Parathyroid adenoma (tissue), 2 donors: ENCODE measurements around the gene C2CD2L.

ENCODE experiments used
- H2AFZ ChIP-seq: fragments of 300-600 bp; sonication (generic); one replicate; pipeline ENCODE4 v1.7.0; 2017; ENCODE audit warnings: antibody characterized with exemption, mild to moderate bottlenecking
- H3K27ac ChIP-seq: fragments of 300-600 bp; sonication (generic); one replicate; pipeline ENCODE4 v1.7.0; 2017
- H3K27me3 ChIP-seq: fragments of 300-600 bp; sonication (generic); one replicate; pipeline ENCODE4 v1.7.0; 2017; ENCODE audit warnings: low read length; ENCODE audit not compliant: control insufficient read depth, insufficient read depth
- H3K36me3 ChIP-seq: fragments of 300-600 bp; sonication (generic); one replicate; pipeline ENCODE4 v1.7.0; 2017; ENCODE audit warnings: low read length; ENCODE audit not compliant: control insufficient read depth, insufficient read depth
- H3K4me1 ChIP-seq: fragments of 300-600 bp; sonication (generic); one replicate; pipeline ENCODE4 v1.7.0; 2017; ENCODE audit warnings: control low read depth
- H3K4me2 ChIP-seq: fragments of 300-600 bp; sonication (generic); one replicate; pipeline ENCODE4 v1.7.0; 2017; ENCODE audit warnings: low read length
- H3K4me3 ChIP-seq: fragments of 300-600 bp; sonication (generic); one replicate; pipeline ENCODE4 v1.7.0; 2017; ENCODE audit warnings: low read depth, low read length
- H3K79me2 ChIP-seq: fragments of 300-600 bp; sonication (generic); one replicate; pipeline ENCODE4 v1.7.0; 2017; ENCODE audit warnings: control low read depth
- H3K9ac ChIP-seq: fragments of 300-600 bp; sonication (generic); one replicate; pipeline ENCODE4 v1.7.0; 2017; ENCODE audit warnings: mild to moderate bottlenecking
- H3K9me3 ChIP-seq: fragments of 300-600 bp; sonication (generic); one replicate; pipeline ENCODE4 v1.7.0; 2017; ENCODE audit warnings: low read length; ENCODE audit not compliant: control insufficient read depth
- CTCF ChIP-seq: fragments of 300-600 bp; sonication (generic); IDR thresholded peaks from one replicate; pipeline ENCODE4 v1.7.0; 2017; ENCODE audit warnings: antibody characterized with exemption, mild to moderate bottlenecking
- donor health status: primary hyperparathyroidism.

C2CD2L gene

DNA sequence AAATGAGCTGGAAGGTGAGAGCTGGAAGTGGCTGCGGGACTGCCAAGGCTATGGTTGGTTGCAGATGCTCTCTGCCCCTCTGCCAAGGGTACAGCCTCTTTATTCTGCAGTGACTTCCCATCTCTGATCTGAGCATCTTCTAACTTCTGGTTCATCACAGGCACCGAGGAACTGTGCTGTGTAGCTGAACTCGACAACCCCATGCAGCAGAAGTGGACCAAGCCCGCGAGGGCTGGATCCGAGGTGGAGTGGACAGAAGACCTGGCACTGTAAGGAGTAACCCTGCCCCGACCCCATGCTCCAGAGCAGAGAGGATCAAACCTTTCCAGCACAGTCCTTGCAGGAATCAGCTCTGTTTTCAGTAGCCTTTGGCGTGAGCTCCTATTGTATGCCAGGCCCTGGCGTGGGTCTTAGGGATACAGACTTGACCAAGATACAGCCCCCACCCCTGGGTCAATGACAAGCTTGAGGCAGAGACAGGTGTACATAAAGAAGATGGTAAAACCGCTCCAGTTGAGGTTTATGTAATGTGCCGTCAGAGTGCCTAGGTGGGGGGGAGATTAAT lies 4.3 kb downstream of the C2CD2L start:
- no peak overlapping the region for H2AFZ ChIP-seq
- H3K4me3 ChIP-seq, result no peak overlapping the region
- no peak overlapping the region for H3K27ac ChIP-seq
- H3K36me3 ChIP-seq, result no peaks in the 10 kb centered on the region
- no peak overlapping the region for H3K4me2 ChIP-seq
- no peaks in the 10 kb centered on the region for H3K79me2 ChIP-seq
- no peaks in the 10 kb centered on the region for H3K9me3 ChIP-seq
- H3K4me1 ChIP-seq, result peaks cover 3% of the 10 kb centered on the region
- no peak overlapping the region for H3K9ac ChIP-seq
- no peaks in the 10 kb centered on the region for H3K27me3 ChIP-seq
- no peak for TF ChIP-seq CTCF

- no peaks in the 10 kb centered on the region for H3K27me3 ChIP-seq
- H3K4me3 ChIP-seq, result no peak overlapping the region
- H3K9ac ChIP-seq, result no peak overlapping the region
- no peaks in the 10 kb centered on the region for H3K79me2 ChIP-seq
- TF ChIP-seq CTCF, result no peak
- no peaks in the 10 kb centered on the region for H3K36me3 ChIP-seq
- no peaks in the 10 kb centered on the region for H3K9me3 ChIP-seq
- H3K27ac ChIP-seq, result no peak overlapping the region
- no peak overlapping the region for H3K4me2 ChIP-seq
- no peak overlapping the region for H2AFZ ChIP-seq
- H3K4me1 ChIP-seq, result no peaks in the 10 kb centered on the region
Measured at GRCh38 chr11:119112314-119113020, 5.3 kb downstream of the C2CD2L start.

DNA sequence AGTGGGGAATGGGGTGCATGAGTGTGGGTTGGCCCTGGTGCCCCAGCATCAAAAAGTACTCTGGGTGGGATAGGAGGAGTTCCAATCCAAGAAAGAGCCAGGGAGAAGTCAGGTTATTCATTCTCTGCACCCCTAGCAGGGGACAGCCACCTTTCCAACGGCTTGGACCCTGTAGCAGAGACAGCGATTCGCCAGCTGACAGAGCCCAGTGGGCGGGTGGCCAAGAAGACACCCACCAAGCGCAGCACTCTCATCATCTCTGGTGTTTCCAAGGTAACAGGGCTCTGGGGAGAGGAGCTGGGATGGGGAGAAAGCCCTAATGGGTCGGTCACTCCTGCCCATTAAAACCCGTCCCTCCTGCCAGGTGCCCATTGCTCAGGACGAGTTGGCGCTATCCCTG lies 6.6 kb downstream of the C2CD2L start:
- no peak overlapping the region for H2AFZ ChIP-seq
- no peaks in the 10 kb centered on the region for H3K27me3 ChIP-seq
- no peak overlapping the region for H3K9ac ChIP-seq
- no peak overlapping the region for H3K4me3 ChIP-seq
- H3K27ac ChIP-seq, result no peak overlapping the region
- H3K4me2 ChIP-seq, result no peak overlapping the region
- H3K9me3 ChIP-seq, result no peaks in the 10 kb centered on the region
- H3K79me2 ChIP-seq, result no peaks in the 10 kb centered on the region
- no peaks in the 10 kb centered on the region for H3K4me1 ChIP-seq
- no peaks in the 10 kb centered on the region for H3K36me3 ChIP-seq
- no peak for TF ChIP-seq CTCF

GRCh38 chr11:119114351-119114750 lies 7.2 kb downstream of the C2CD2L start:
- no peak overlapping the region for H3K27ac ChIP-seq
- H3K27me3 ChIP-seq, result no peaks in the 10 kb centered on the region
- H3K9me3 ChIP-seq, result no peaks in the 10 kb centered on the region
- no peaks in the 10 kb centered on the region for H3K79me2 ChIP-seq
- H2AFZ ChIP-seq, result no peak overlapping the region
- no peaks in the 10 kb centered on the region for H3K4me1 ChIP-seq
- H3K4me3 ChIP-seq, result no peak overlapping the region
- no peak for TF ChIP-seq CTCF
- H3K4me2 ChIP-seq, result no peak overlapping the region
- H3K9ac ChIP-seq, result no peak overlapping the region
- no peaks in the 10 kb centered on the region for H3K36me3 ChIP-seq
